SK-N-SH (cell line): ENCODE measurements around the gene MIOS. TPM values are rescaled to one million over a fixed set of nuclear protein-coding genes. Genes with fewer than 3 reads are reported as not detected.

Experiments used
- CTCF ChIA-PET: fragments of 300-600, 350-600 bp; formaldehyde crosslinking; extraction: SDS; loops from one replicate; lab custom pipeline; 2021; lab: Yijun Ruan, JAX
- POLR2A ChIA-PET: fragments of 350-600 bp; sonication (Branson Sonifier 250); formaldehyde crosslinking; extraction: SDS; loops from one replicate; lab custom pipeline; 2020; ENCODE audit warnings: antibody characterized with exemption, inconsistent platforms; lab: Yijun Ruan, JAX
- DNase-seq: peaks from one replicate; pipeline ENCODE4 v3.0.0; 2012
- H2AFZ ChIP-seq: fragments of 200-600 bp; sonication (generic); 2 replicates; pipeline ENCODE4 v1.8.1; 2016; ENCODE audit warnings: antibody characterized with exemption, mild to moderate bottlenecking, low read depth
- H3F3A ChIP-seq: fragments of 200-600 bp; sonication (generic); replicated peaks from 2 replicates; pipeline ENCODE3; 2016; ENCODE audit warnings: antibody characterized with exemption, mild to moderate bottlenecking; ENCODE audit not compliant: insufficient read depth
- H3K27ac ChIP-seq, 2 experiments: fragments of 200-500 bp in 1 of 2; fragments of 200-600 bp in 1 of 2; sonication (Bioruptor generic) in 1 of 2; sonication (generic), shearing (Covaris generic) in 1 of 2; 2 replicates each; pipeline versions ENCODE4 v1.5.1 to v1.6.1; 2014 to 2016; ENCODE audit warnings: low read depth in 2 of 2, inconsistent platforms in 1 of 2, low read length in 1 of 2, mild to moderate bottlenecking in 1 of 2, mixed read lengths in 1 of 2
- H3K27me3 ChIP-seq: fragments of 200-600 bp; sonication (generic), shearing (Covaris generic); 2 replicates; pipeline ENCODE4 v1.6.1; 2016; ENCODE audit warnings: mixed run types; ENCODE audit not compliant: insufficient read depth
- H3K36me3 ChIP-seq, 2 experiments: fragments of 200-500 bp in 1 of 2; fragments of 200-600 bp in 1 of 2; sonication (Bioruptor generic) in 1 of 2; sonication (generic) in 1 of 2; replicated peaks in 1 of 2; 2 replicates each; pipeline versions ENCODE3 to v1.5.1; 2014 to 2016; ENCODE audit warnings: low read length in 1 of 2, mild to moderate bottlenecking in 1 of 2; ENCODE audit not compliant: insufficient read depth in 2 of 2, control insufficient read depth in 1 of 2
- H3K4me1 ChIP-seq, 2 experiments: fragments of 200-500 bp in 1 of 2; fragments of 200-600 bp in 1 of 2; sonication (Bioruptor generic) in 1 of 2; sonication (generic), shearing (Covaris generic) in 1 of 2; 2 replicates each; pipeline versions ENCODE4 v1.5.1 to v1.6.1; 2014 to 2016; ENCODE audit warnings: low read depth in 1 of 2, low read length in 1 of 2, mixed run types in 1 of 2; ENCODE audit not compliant: insufficient read depth in 2 of 2, control insufficient read depth in 1 of 2
- H3K4me2 ChIP-seq: fragments of 200-600 bp; sonication (generic), shearing (Covaris generic); 2 replicates; pipeline ENCODE4 v1.6.1; 2017; ENCODE audit warnings: mixed run types
- H3K4me3 ChIP-seq, 2 experiments: fragments of 200-500 bp in 1 of 2; fragments of 200-600 bp in 1 of 2; sonication (Bioruptor generic) in 1 of 2; sonication (generic), shearing (Covaris generic) in 1 of 2; 2 replicates each; pipeline versions ENCODE4 v1.5.1 to v1.8.1; 2014 to 2016; ENCODE audit warnings: low read depth in 2 of 2, inconsistent platforms in 1 of 2, low read length in 1 of 2, mild to moderate bottlenecking in 1 of 2, mixed read lengths in 1 of 2, moderate library complexity in 1 of 2
- H3K79me2 ChIP-seq: fragments of 200-600 bp; sonication (generic); 2 replicates; pipeline ENCODE4 v1.8.1; 2017; ENCODE audit warnings: mild to moderate bottlenecking; ENCODE audit not compliant: insufficient read depth
- H3K9ac ChIP-seq: fragments of 200-600 bp; sonication (generic); 2 replicates; pipeline ENCODE4 v1.6.1; 2017; ENCODE audit warnings: mixed run types
- H3K9me2 ChIP-seq: fragments of 200-600 bp; sonication (generic); 2 replicates; pipeline ENCODE4 v1.6.1; 2017; ENCODE audit warnings: mixed run types
- H3K9me3 ChIP-seq: fragments of 200-600 bp; sonication (generic); 2 replicates; pipeline ENCODE4 v1.6.1; 2017; ENCODE audit warnings: mixed run types, mild to moderate bottlenecking, moderate library complexity
- H4K20me1 ChIP-seq: fragments of 200-600 bp; sonication (generic); 2 replicates; pipeline ENCODE4 v1.6.1; 2017; ENCODE audit warnings: mild to moderate bottlenecking, mixed run types; ENCODE audit not compliant: insufficient read depth
- CHD2 ChIP-seq: fragments of 150-350 bp; IDR thresholded peaks from 2 replicates; pipeline ENCODE4 v1.6.1; 2018; ENCODE audit warnings: low read length; ENCODE audit not compliant: partially characterized antibody
- FOSL2 ChIP-seq: IDR thresholded peaks from 2 replicates; pipeline ENCODE4 v1.4.0; 2012; ENCODE audit warnings: low read depth, mild to moderate bottlenecking, moderate library complexity, borderline replicate concordance
- MAX ChIP-seq: IDR thresholded peaks from 2 replicates; pipeline ENCODE4 v1.4.0; 2012; ENCODE audit warnings: low read depth
- MEF2A ChIP-seq: IDR thresholded peaks from 2 replicates; pipeline ENCODE4 v1.4.0; 2012; ENCODE audit warnings: low read depth, borderline replicate concordance
- MXI1 ChIP-seq: IDR thresholded peaks from 2 replicates; pipeline ENCODE4 v1.6.1; 2012; ENCODE audit warnings: mild to moderate bottlenecking, low read depth, low read length, improper control_type of control experiment
- REST ChIP-seq: IDR thresholded peaks from 2 replicates; pipeline ENCODE4 v1.6.1; 2012; ENCODE audit warnings: mild to moderate bottlenecking, low read depth, low read length, moderate library complexity
- SMC3 ChIP-seq: IDR thresholded peaks from 2 replicates; pipeline ENCODE4 v1.6.1; 2012; ENCODE audit warnings: low read depth, low read length, improper control_type of control experiment
- YY1 ChIP-seq: IDR thresholded peaks from 2 replicates; pipeline ENCODE4 v1.4.0; 2012; ENCODE audit warnings: low read depth, mild to moderate bottlenecking
- WGBS: methylation state at CpG from one replicate; pipeline ENCODE4 v1.1.6; 2017; ENCODE audit warnings: low lambda C conversion rate; 5-methylcytosine and 5-hydroxymethylcytosine counted together
- polyA plus RNA-seq, 3 experiments: library from polyadenylated mRNA; depleted of rRNA; stranded (reverse); fragments of >200 nt; gene quantifications; 2 replicates each; pipeline ENCODE4 v1.2.3, GENCODE V29; 2012

Gene MIOS
- polyA plus RNA-seq, 1 of the 3 experiments (the other 2 are of a cell fraction) = 16.4 TPM

GRCh38 chr7:7573701-7574100 lies 7.0 kb downstream of the MIOS start:
- POLR2A ChIA-PET = no interaction called here

GRCh38 chr7:7576344-7576743 lies 9.7 kb downstream of the MIOS start:
- Histone ChIP-seq H3K4me2 (no peak overlapping the region), H3K4me3 (no peak overlapping the region), H3K27ac (no peak overlapping the region), H3K36me3 (peaks cover 45 to 82% of the 10 kb centered on the region in 2 experiments), H3K79me2 (peaks cover 59% of the 10 kb centered on the region; the same call in 1 of the 2 replicates), H3K4me1 (no peaks in the 10 kb centered on the region; a peak in 1 of 4 replicates), H4K20me1 (no peaks in the 10 kb centered on the region), H3K9me3 (no peaks in the 10 kb centered on the region), H3K9ac (no peak overlapping the region), H3K27me3 (no peaks in the 10 kb centered on the region), H2AFZ (no peak overlapping the region), H3K9me2 (no peaks in the 10 kb centered on the region), H3F3A (no peaks in the 10 kb centered on the region)
- ChIA-PET POLR2A (no interaction called here), CTCF (interaction anchor here (1.0 to 1.6 kb wide), 2 partner anchors 14 to 152 kb away, joined by 4 to 5 read pairs; no protein-coding TSS in a partner anchor)
- TF ChIP-seq YY1 = no peak
- DNase-seq = no peak
- 95% methylated on average over 1 of the region's 1 CpG for WGBS

More at GRCh38 chr7:7573701-7574100, 7.0 kb downstream of the MIOS start:
- H3K27ac ChIP-seq = no peak overlapping the region
- H2AFZ ChIP-seq = no peak overlapping the region
- H3F3A ChIP-seq = no peaks in the 10 kb centered on the region
- H3K9me2 ChIP-seq = no peaks in the 10 kb centered on the region
- H3K36me3 ChIP-seq = peaks cover 36 to 89% of the 10 kb centered on the region in 2 experiments
- no peak overlapping the region for H3K4me2 ChIP-seq
- CTCF ChIA-PET = no interaction called here
- H3K4me1 ChIP-seq = peaks cover 8 to 11% of the 10 kb centered on the region in 2 experiments; a peak in 3 of 4 replicates
- H3K79me2 ChIP-seq = peaks cover 77% of the 10 kb centered on the region
- no peaks in the 10 kb centered on the region for H3K9me3 ChIP-seq
- no peaks in the 10 kb centered on the region for H3K27me3 ChIP-seq
- TF ChIP-seq MAX = no peak
- no peak for TF ChIP-seq REST
- TF ChIP-seq MXI1 = no peak
- no peak for TF ChIP-seq YY1
- no peak for TF ChIP-seq FOSL2
- TF ChIP-seq, all 33 proteins: peak for 0
- Histone ChIP-seq H4K20me1 (no peaks in the 10 kb centered on the region), H3K4me3 (no peak overlapping the region), H3K9ac (no peak overlapping the region)
- 97% methylated on average over 2 of the region's 2 CpGs for WGBS
- no peak for DNase-seq

GRCh38 chr7:7577888-7578287 lies 11.2 kb downstream of the MIOS start:
- Histone ChIP-seq H3K9ac (no peak overlapping the region), H3K27ac (no peak overlapping the region), H3K79me2 (peaks cover 48% of the 10 kb centered on the region; the same call in 1 of the 2 replicates), H3K27me3 (no peaks in the 10 kb centered on the region), H3K4me1 (no peaks in the 10 kb centered on the region; a peak in 1 of 4 replicates), H3K9me2 (no peaks in the 10 kb centered on the region), H2AFZ (no peak overlapping the region), H3K36me3 (peaks cover 41 to 79% of the 10 kb centered on the region in 2 experiments), H3K4me3 (no peak overlapping the region), H3F3A (peaks cover 7% of the 10 kb centered on the region), H3K9me3 (no peaks in the 10 kb centered on the region), H3K4me2 (no peak overlapping the region), H4K20me1 (no peaks in the 10 kb centered on the region)
- 98% methylated on average over 1 of the region's 1 CpG for WGBS
- DNase-seq = no peak
- POLR2A ChIA-PET = no interaction called here
- TF ChIP-seq MEF2A (no peak), SMC3 (no peak), MXI1 (no peak), CHD2 (no peak)
- CTCF ChIA-PET = interaction anchor here (0.8 to 1.2 kb wide), 2 partner anchors 8 to 9 kb away, joined by 3 to 4 read pairs; no protein-coding TSS in a partner anchor
